ENCODE results near the gene PLSCR3.

- TF ChIP-seq CTCF (IDR thresholded peaks at IDR 0.05 in 2 of 3, conservative IDR thresholded peaks at IDR 0.05 in 1 of 3; ENCODE audit: borderline replicate concordance in 1 of 3, insufficient read depth in 1 of 3, low read depth in 2 of 3, low read length in 2 of 3): no peak
- TF ChIP-seq EZH2 (IDR thresholded peaks at IDR 0.05): no peak
- no peak for TF ChIP-seq MAX (IDR thresholded peaks at IDR 0.05)
- no peak for TF ChIP-seq POLR2A (IDR thresholded peaks at IDR 0.05; ENCODE audit: borderline replicate concordance, extremely low read depth, insufficient read depth, insufficient read length)
- no peak for TF ChIP-seq POLR2AphosphoS5 (IDR thresholded peaks at IDR 0.05; ENCODE audit: low read depth, low read length)
- no peak for TF ChIP-seq SRF (IDR thresholded peaks at IDR 0.05; ENCODE audit: low read depth)
- TF ChIP-seq EGR1 (IDR thresholded peaks at IDR 0.05; ENCODE audit: low read depth): no peak
- no peak for TF ChIP-seq RAD21 (IDR thresholded peaks at IDR 0.05; ENCODE audit: low read depth)
- TF ChIP-seq SP1 (IDR thresholded peaks at IDR 0.05; ENCODE audit: low read depth): no peak
- TF ChIP-seq ATF3 (IDR thresholded peaks at IDR 0.05): no peak
- no peak for TF ChIP-seq FOSL1 (IDR thresholded peaks at IDR 0.05; ENCODE audit: low read depth)
- no peak for TF ChIP-seq EZH2phosphoT487 (IDR thresholded peaks at IDR 0.05; ENCODE audit: borderline replicate concordance)
Measured at GRCh38 chr17:7432296-7432695, 38.0 kb upstream of the PLSCR3 start.
